Adrenal gland (tissue), 5 donors: ENCODE measurements around the gene NUDCD3.
A peak's percentile ranks its signal among the peaks of the same experiment; 100 is the strongest.

ENCODE experiments used
- POLR2A ChIP-seq, 2 donors: fragments of 450-650 bp; IDR thresholded peaks; one replicate each; pipeline ENCODE4 v1.6.1; 2017; ENCODE audit warnings: antibody characterized with exemption in 2 of 2, mild to moderate bottlenecking in 2 of 2, moderate library complexity in 1 of 2
- TF ChIP-seq, protein P1 (sequence below), 6 experiments: fragments of 450-650 bp in 4 of 6; fragments of 200-600 bp in 2 of 6; sonication (generic) in 1 of 6; IDR thresholded peaks; 1 replicate in 5 of 6; 2 replicates in 1 of 6; pipeline versions ENCODE4 v1.5.1 to v1.8.0; 2016 to 2021; ENCODE audit warnings: antibody characterized with exemption in 6 of 6, mild to moderate bottlenecking in 2 of 6, moderate library complexity in 1 of 6
- donor health status: DM: no; HTN: no; CAD: no.

DNA sequence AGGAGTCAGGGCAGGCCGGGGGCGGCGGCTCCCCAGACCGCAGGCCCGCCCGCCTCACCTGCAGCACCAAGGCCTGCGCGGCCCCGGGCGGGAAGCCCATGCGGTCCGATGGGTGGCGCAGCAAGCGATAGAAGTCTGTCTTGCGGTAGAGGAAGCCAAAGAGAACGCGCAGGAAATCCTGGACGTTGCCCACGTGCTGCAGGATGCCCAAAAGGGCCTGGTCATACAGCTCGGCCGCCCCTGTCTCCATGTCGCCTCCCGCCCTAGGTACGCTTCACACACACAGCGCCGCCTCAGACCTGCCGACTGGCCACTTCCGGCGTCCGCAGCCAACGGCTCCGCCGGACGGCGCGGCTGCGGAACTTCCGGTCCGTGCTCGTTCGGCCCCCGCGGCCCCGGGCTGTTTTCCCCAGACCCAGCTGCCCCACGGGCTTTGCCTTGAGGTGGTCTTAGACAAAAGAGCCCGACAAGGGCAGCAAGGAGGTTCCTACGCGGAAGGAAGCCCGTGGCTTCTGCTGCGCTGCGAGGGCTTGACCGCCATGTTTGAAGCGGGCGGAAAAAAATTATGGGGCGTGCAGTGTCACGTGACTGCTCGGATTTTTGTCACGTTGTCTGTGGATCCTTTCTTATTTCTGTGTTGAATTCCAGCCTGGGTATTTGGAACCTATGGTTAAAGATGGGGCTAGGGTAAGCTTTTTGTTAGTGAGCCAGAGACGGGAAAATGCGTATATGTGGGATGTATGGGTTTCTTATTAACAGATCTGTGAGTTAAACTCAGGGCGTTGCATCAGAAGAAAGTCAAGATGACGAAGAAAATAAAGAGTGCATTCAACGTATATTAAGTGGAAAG, at the start of gene NUDCD3:
- TF ChIP-seq, protein P1, sequence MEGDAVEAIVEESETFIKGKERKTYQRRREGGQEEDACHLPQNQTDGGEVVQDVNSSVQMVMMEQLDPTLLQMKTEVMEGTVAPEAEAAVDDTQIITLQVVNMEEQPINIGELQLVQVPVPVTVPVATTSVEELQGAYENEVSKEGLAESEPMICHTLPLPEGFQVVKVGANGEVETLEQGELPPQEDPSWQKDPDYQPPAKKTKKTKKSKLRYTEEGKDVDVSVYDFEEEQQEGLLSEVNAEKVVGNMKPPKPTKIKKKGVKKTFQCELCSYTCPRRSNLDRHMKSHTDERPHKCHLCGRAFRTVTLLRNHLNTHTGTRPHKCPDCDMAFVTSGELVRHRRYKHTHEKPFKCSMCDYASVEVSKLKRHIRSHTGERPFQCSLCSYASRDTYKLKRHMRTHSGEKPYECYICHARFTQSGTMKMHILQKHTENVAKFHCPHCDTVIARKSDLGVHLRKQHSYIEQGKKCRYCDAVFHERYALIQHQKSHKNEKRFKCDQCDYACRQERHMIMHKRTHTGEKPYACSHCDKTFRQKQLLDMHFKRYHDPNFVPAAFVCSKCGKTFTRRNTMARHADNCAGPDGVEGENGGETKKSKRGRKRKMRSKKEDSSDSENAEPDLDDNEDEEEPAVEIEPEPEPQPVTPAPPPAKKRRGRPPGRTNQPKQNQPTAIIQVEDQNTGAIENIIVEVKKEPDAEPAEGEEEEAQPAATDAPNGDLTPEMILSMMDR (IDR thresholded peaks at IDR 0.05): peak in 1 of 6 experiments; percentile 6
- peak; percentile 19 to 67 for TF ChIP-seq POLR2A (IDR thresholded peaks at IDR 0.05)
